Astrocyte of the spinal cord (primary cell): ENCODE results near the gene BMP7.

Source experiments
- DNase-seq: peaks from one replicate; pipeline ENCODE4 v3.0.0; 2011; ENCODE audit warnings: low read depth, low spot score
- H3K4me3 ChIP-seq: 2 replicates; pipeline ENCODE4 v1.5.1; 2011; ENCODE audit warnings: low read depth, mild to moderate bottlenecking, low read length, moderate library complexity
- in situ Hi-C: cut with HindIII; loops from 2 replicates; pipeline ENCODE4 v1.10.0; 2017; ENCODE audit warnings: low sequenced_read_pairs
- TF ChIP-seq, protein P1 (sequence below): IDR thresholded peaks from 2 replicates; pipeline ENCODE4 v1.5.1; 2012; ENCODE audit warnings: low read depth, mild to moderate bottlenecking, low read length, inconsistent platforms

Gene BMP7

DNA sequence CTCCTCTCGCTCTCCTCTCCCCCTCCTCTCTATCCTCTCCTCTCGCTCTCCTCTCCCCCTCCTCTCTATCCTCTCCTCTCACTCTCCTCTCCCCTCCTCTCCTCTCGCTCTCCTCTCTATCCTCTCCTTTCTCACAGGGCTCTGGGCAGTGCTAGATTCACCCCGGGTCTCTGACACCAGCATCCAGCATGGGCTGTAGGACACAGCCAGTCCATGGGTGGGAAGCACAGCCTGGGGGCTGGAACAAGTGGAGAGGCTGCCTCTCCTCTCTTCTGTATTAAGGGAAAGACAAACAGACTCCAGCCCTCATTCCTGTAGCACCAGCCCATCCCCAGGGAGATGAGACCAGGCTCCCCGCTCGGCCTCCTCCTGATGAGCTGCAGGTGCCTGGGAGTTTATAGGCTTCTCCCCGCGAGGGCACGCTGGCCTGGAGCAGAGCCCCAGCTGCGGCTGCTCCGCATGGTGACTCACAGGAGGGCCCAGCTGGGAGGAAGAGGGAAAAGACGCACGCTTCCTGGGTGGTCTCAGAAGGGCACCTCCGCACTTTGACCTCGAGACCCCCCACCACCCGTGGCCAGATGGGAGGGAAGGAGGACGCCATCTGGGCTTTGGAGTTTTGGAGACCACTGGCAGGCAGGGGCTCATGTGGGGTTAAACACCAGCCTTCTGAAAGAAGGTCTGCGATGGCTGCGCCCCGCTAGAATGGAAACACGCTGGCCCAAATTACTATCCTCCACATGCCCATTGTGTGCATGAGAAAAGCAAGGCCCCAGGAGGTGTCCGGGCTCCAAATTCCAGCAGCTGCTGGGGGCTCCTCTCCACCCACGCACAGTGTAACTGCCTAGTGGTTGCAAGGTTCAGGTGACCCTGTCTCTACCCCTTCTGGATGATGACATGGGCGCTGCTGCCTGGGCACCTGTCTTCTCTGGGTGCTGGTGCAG, 68.0 kb downstream of the BMP7 start:
- no peak overlapping the region for H3K4me3 ChIP-seq
- peak; percentile 40 for DNase-seq
- in situ Hi-C loops: no loop called here
- TF ChIP-seq, protein P1, sequence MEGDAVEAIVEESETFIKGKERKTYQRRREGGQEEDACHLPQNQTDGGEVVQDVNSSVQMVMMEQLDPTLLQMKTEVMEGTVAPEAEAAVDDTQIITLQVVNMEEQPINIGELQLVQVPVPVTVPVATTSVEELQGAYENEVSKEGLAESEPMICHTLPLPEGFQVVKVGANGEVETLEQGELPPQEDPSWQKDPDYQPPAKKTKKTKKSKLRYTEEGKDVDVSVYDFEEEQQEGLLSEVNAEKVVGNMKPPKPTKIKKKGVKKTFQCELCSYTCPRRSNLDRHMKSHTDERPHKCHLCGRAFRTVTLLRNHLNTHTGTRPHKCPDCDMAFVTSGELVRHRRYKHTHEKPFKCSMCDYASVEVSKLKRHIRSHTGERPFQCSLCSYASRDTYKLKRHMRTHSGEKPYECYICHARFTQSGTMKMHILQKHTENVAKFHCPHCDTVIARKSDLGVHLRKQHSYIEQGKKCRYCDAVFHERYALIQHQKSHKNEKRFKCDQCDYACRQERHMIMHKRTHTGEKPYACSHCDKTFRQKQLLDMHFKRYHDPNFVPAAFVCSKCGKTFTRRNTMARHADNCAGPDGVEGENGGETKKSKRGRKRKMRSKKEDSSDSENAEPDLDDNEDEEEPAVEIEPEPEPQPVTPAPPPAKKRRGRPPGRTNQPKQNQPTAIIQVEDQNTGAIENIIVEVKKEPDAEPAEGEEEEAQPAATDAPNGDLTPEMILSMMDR: no peak

DNA sequence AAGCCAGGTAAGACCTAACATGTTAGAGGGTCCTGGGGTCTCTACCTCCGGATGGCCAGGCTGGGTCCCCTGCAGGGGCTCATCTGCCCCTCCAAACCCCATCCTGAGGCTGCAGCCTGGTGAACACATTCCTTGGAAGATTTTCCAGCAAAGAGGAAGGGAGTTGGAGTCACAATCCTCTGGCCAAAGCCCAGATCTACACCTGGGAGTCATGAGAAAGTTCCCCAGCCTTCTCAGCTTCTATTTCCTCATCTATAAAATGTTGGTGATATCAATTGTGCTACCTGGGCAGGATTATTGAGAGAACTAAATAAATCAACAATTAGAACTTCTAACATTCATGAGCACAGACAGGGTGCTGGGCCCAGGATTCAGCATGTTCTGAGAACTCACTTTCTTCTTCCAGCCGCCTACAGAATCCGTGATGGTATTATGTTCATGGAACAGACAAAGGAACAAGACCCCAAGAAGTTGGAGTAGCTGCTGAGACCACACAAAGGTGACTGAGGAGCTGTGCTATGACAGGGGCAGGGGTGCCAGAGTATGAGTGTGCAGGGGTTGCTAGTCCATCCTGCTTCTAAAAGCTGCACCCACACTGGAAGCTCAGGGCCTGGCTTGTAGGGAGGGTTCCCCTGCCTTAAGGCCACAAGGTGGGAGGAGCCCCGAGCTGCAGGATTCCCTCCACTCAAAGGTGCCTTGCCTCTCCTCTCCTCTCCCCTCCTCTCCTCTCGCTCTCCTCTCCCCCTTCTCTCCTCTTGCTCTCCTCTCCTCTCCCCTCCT, 68.9 kb downstream of the BMP7 start:
- TF ChIP-seq, protein P1: no peak
- no peak overlapping the region for H3K4me3 ChIP-seq
- no peak for DNase-seq
- in situ Hi-C loops: no loop called here

DNA sequence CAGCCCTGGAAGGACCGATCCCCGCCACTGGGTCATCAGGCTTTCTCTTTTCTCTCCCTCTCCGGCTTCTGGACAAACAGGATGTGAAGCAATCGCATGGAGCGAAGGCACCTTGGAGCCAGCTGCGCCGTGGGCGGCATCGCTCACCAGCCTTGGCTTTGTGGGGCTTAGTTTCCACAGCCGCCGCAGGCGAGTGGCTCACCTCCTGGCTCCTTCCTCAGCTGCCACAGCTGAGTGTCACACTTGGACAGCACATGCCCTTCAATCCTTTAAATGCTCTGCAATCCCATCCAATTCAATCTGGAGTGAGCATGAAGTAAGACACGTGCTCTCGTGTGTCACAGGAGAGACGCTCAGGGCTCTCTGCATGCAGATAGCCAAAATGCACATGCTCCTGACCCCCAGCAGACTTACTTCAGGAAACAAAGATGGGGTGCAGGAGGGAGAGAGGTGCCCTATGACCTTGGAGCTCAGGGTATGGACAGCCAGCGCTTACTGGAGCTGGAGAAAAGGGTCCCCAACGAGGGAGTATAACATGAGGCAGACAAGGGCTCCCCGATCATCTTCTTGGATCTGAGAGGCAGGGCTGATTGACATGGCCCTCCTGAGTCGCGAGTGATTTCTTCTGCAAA, 70.9 kb downstream of the BMP7 start:
- no peak overlapping the region for H3K4me3 ChIP-seq
- in situ Hi-C loops: no loop called here
- DNase-seq: peak; percentile 22
- TF ChIP-seq, protein P1: no peak

DNA sequence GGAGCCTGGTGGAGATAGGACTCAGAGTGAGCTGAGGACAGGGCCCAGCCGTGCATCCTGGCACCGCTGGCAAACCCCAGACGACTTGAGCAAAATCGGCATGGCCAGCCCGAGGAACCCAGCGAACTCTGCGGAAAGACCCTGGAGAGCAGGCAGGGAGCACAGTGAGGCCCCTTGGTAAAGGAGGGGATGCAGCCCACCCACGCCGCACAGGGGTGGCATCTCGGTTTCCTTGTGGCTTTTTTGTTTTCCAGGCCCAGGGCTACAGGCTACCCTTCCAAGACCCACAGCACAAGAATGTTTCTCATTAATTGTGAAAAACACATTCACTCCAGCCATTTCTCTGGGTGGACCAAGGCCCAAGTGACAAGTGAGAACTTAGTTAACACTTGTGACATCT, 71.4 kb downstream of the BMP7 start:
- in situ Hi-C loops: no loop called here
- DNase-seq: no peak
- no peak overlapping the region for H3K4me3 ChIP-seq
- TF ChIP-seq, protein P1: no peak

DNA sequence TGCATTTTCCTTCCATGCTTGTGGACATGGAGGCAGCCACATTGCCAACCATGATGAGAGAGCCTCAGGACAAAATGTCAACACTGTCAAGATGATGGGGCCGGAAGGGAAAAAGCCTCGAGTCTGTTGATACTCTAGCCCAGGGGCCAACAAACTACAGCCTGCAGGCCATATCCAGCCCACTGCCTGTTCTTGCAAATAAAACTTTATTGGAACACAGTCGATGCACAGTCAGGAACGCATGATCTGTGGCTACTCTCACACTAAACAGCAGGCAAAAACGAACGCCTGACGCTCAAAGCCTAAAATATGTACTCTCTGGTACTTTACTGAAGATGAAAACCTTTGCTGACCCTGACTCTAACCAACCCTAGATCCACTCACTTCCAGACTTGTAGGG, 72.3 kb downstream of the BMP7 start:
- in situ Hi-C loops: no loop called here
- no peak overlapping the region for H3K4me3 ChIP-seq
- TF ChIP-seq, protein P1: no peak
- no peak for DNase-seq

DNA sequence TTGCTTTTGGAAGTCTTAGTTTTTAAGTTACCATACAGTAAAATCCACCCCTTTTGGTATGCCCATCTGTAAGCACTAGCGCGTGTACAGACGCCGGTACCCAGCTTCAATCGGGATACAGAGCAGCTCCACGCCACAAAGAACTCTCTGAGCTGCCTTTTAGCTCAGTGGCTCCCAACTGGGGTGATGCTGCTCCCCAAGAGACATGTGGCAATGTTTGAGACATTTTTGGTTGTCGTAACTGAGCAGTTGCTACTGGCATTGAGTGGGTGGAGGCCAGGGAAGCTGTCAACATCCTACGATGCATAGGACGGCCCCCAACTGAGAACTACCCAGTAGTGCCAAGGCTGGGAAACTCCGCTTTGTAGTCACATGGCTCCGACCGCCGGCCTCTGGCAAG, 73.3 kb downstream of the BMP7 start:
- TF ChIP-seq, protein P1: no peak
- DNase-seq: no peak
- in situ Hi-C loops: no loop called here
- no peak overlapping the region for H3K4me3 ChIP-seq
